HG03066 (cell line): ENCODE measurements around the gene MYL3.
"Not testable (repeated sequence)": the region's sequence is repeated elsewhere in the genome, so short reads cannot be mapped to it uniquely, and the experiment has no call there.

Source experiments
- ATAC-seq: cut with Tn5 transposase; IDR thresholded peaks from one replicate; pipeline ENCODE4 v1.9.1; 2021; ENCODE audit warnings: low read depth; ENCODE audit not compliant: unreplicated experiment

MYL3 gene

DNA sequence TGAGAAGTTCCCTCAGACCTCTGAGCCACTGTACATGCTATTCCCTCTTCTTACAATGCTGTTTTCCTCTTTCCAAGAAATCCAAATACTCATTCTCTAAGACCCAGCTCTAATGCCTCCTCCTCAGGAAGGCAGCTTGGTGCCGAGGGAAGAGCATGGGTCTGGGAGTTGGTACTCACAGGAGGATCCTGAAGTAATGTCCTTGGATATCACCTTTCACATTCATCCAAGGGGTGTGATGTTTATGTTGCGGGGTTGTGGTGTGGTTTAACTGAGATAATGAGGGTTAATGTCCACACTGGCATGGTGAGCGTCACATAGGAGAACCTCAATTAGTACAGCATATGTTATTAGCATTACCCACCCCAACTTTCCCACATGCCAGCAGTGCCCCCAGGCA, 31.9 kb downstream of the MYL3 start:
- ATAC-seq, result no peak

DNA sequence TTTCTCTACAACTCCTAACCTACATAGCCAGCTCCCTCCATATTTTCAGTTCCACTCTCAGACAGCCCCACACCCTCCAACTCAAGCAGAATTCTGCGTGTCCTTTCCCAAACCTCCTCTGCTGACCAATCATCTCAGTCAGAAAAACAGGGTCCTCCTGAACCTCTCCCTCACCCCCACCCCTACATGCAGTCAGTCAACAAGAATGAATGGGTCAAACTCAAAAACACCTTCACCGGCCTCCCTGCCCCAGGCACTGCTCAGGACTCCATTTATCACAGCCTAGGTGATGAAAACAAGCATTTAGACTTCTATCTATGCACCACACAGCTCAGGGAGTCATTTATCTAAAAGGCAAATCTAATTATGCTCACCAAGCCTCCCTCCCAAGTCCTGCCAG, 32.4 kb downstream of the MYL3 start:
- ATAC-seq, result no peak

DNA sequence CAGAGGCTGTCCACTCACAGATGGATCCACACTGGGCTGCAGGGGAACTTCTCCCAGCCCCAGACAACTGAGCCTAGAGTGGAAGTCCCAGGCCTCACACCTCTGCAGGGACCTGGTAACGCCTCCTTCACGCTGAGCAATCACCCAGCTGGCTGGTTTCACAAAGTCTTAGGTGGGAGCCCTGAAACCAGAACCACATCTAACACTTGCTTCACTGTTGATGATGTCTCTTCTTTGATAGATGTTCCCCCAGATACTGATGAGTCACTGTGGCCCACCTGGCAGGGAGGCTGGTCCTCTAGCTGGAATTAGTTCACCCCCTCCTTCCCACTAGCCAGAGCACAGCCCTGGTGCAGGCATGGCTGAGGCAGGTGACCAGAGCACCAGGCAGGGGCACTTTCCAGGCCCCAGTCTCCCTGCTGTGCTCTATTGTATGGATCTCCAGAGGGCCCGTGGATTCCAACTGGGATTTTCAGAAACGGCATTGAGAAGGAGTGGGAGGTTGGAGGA, 33.5 kb downstream of the MYL3 start:
- ATAC-seq, result peak; percentile 95

DNA sequence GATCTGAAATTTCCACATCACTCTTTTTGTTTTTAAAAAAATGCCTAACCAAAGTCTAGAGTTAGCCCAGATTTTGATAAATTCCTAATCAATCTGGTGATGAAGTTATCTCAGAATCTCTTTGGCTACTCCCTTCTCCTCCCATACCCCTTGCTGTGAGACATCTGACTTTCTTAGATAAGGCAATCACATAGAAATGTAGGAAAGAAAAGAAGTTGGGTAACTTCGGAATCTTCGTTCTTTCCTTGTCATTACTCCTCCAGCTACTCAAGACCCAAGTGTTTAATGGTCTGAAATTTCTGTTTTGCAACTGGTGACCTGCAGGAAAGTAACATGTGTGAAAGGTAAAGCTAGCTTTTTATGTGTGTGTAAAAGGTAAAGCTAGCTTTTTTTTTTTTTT, 37.8 kb downstream of the MYL3 start:
- no peak for ATAC-seq

DNA sequence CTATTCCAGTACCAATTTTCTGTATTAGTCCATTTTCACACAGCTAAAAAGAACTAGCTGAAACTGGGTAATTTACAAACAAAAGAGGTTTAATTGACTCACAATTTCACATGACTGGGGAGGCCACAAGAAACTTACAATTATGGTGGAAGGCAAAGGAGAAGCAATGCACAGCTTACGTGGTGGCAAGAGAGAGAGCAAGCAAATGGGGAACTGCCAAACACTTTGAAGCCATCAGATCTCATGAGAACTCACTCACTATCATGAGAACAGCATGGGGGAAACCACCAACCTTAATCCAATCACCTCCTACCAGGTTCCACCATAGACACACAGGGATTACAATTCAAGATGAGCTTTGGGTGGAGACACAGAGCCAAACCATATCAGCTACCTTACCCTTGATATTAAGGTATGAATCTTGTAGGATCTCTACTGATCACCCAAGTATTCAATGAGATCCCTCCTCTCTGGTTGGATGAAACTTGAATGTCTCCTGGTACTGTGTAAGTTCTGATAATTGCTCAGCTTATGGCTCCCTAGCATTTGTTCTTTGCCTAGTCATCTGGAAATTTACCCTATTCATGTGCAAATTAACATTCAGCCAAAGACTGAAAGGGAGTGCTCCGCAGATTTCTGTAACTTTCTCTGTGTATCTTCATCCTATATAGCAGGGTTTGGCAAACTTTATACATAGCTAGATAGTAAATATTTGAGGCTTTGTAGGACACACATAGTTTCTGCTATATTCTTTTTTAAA, 38.9 kb downstream of the MYL3 start:
- no peak for ATAC-seq

DNA sequence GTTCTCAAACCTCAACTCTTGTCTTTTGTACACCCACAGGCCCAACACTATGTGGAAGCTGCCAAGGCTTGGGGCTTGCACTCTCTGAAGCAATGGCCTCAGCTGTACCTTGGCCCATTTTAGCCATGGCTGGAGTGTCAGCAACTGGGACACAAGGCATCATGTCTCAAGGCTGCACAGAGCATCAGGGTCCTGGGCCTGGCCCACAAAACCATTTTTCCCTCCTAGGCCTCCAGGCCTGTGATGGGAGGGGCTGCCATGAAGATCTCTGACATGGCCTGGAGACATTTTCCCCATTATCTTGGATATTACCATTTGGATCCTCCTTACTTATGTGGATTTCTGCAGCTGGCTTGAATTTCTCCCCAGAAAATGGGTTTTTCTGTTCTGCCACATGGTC, 39.9 kb downstream of the MYL3 start:
- not testable (repeated sequence) for ATAC-seq

DNA sequence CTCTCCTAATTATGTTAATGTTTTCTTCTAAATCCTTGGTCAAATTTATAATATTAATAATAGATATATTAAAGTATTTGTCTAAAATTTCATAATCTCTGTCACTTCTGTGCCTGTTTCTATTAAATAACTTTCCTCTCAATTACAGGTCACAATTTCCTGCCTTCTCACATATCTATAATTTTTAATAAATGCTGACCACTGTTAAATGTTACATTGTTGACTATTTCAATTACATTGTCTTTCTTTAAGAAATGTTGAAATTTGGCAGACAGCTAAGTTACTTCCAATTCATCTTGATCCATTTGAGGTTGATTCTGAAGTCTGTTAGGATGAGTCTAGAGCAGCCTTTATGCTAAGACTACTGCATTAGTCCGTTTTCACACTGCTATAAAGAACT, 41.7 kb downstream of the MYL3 start:
- ATAC-seq, result no peak

DNA sequence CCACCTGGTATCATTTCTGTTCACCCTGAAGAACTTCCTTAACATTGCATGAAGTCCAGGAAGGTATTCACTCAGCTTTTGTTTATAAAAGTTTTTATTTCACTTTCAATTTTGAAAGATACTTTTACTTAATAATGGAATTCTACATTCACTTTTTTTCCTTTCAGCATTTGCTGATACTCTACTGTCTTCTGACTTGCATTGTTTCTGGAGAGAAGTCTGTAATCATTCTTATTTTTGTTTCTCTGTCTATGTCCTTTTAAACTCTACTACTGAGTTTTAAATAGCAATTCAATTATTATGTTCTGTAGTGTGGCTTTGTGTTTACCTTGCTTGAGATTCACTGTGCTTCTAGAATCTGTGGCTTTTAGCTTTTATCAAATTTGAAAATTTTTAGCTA, 42.4 kb downstream of the MYL3 start:
- no peak for ATAC-seq

DNA sequence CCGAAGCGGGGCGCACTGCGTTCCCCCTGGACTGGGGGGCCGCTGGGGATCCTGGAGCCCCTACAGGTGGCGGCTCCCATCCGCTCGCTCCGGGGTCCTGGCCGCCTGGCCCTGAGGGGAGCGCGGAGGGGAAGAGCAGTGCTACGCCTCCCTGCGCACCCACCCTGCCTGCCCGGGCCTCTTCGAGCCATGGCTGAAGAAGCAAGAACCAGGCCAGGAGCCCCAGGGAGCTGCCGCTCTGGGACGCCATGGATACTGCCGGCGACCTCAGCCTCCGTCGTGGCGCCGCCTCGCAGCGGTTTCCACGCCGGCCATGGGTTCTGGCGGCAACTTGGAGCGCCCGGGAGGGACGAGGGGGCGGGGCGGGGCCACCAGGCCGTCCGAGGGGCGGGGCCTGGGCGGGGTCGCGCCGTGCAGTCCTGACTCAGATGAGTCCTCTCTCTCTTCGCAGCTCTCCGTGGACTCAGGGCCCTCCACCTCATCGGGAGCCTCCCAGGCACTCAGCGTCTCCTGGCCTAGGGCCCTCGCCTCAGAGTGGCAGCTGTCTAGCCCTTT, 50.9 kb downstream of the MYL3 start:
- ATAC-seq, result no peak

DNA sequence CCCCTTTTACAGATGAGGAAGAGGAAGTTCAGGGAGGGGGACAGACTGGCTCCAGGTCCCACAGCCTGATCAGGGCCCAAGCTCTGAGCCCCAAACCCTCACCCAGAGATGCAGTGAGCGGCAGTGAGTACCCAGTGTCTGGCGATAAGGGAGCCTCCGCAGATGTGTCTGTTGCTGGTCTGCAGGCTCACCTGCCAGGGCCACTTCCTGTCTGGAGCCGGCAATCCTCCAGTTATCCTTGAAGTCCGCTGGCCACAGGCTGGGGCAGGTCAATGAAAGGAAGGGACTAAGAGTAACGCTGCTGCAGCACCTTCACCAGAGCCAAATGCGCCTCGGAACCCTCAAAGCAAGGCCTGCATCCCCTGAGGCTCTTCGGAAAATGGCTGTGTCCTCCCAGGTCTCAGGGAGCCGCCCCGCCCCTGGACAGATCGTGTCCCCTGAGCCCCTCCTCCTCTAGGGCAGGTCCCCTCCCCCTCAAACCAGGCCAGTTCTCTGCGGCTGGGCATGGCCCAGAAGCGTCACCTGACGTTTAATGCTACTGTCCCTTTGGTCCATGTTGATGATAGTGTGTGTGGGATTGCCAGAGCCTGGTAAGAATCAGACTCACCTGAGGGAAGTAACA, 51.5 kb downstream of the MYL3 start:
- ATAC-seq, result no peak

DNA sequence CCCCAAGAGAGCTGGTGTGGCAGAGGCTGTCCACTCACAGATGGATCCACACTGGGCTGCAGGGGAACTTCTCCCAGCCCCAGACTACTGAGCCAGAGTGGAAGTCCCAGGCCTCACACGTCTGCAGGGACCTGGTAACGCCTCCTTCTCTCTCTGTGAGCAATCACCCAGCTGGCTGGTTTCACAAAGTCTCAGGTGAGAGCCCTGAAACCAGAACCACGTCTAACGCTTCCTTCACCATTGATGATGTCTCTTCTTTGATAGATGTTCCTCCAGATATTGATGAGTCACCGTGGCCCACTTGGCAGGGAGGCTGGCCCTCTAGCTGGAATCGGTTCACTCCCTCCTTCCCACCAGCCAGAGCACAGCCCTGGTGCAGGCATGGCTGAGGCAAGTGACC, 54.5 kb downstream of the MYL3 start:
- not testable (repeated sequence) for ATAC-seq
